HEK293T (cell line): ENCODE data around the gene CDK5RAP2.
"Not testable (repeated sequence)": the region's sequence is repeated elsewhere in the genome, so short reads cannot be mapped to it uniquely, and the experiment has no call there.

Experiments
- CTCF ChIA-PET: fragments of 350-600 bp; formaldehyde crosslinking; extraction: SDS; loops from one replicate; lab custom pipeline; 2021; ENCODE audit warnings: antibody characterized with exemption, inconsistent platforms; lab: Yijun Ruan, JAX
- POLR2A ChIA-PET: fragments of 350-600 bp; formaldehyde crosslinking; extraction: SDS; loops from one replicate; lab custom pipeline; 2020; ENCODE audit warnings: antibody characterized with exemption, inconsistent platforms; lab: Yijun Ruan, JAX
- DNase-seq: peaks from one replicate; pipeline ENCODE4 v3.0.0; 2012; ENCODE audit warnings: mixed read lengths; ENCODE audit errors: extremely low spot score
- ARNT ChIP-seq: fragments of 450-650 bp; IDR thresholded peaks from 2 replicates; pipeline ENCODE4 v1.6.1; 2017; ENCODE audit warnings: mild to moderate bottlenecking
- BHLHE40 ChIP-seq: fragments of 450-650 bp; IDR thresholded peaks from 2 replicates; pipeline ENCODE4 v1.6.1; 2016; ENCODE audit warnings: mild to moderate bottlenecking, moderate library complexity, borderline replicate concordance
- CTBP1 ChIP-seq: fragments of 450-650 bp; IDR thresholded peaks from 2 replicates; pipeline ENCODE4 v1.6.1; 2016; ENCODE audit warnings: borderline replicate concordance
- ELF4 ChIP-seq: fragments of 450-650 bp; IDR thresholded peaks from 2 replicates; pipeline ENCODE4 v1.6.1; 2017; ENCODE audit warnings: antibody characterized with exemption
- FOXA1 ChIP-seq: fragments of 450-650 bp; IDR thresholded peaks from 2 replicates; pipeline ENCODE4 v1.6.1; 2016; ENCODE audit warnings: mild to moderate bottlenecking
- FOXK2 ChIP-seq: fragments of 450-650 bp; IDR thresholded peaks from 2 replicates; pipeline ENCODE4 v1.6.1; 2016; ENCODE audit warnings: mild to moderate bottlenecking
- FOXM1 ChIP-seq: fragments of 450-650 bp; IDR thresholded peaks from 2 replicates; pipeline ENCODE4 v1.6.1; 2017; ENCODE audit warnings: mild to moderate bottlenecking, borderline replicate concordance
- HDGF ChIP-seq: fragments of 450-650 bp; IDR thresholded peaks from 2 replicates; pipeline ENCODE4 v1.6.1; 2017; ENCODE audit warnings: antibody characterized with exemption, borderline replicate concordance
- L3MBTL2 ChIP-seq: fragments of 450-650 bp; conservative IDR thresholded peaks from 2 replicates; pipeline ENCODE4 v1.6.1; 2016; ENCODE audit warnings: mild to moderate bottlenecking
- LEF1 ChIP-seq: fragments of 450-650 bp; IDR thresholded peaks from 2 replicates; pipeline ENCODE4 v1.6.1; 2017; ENCODE audit warnings: mild to moderate bottlenecking, borderline replicate concordance
- NFRKB ChIP-seq: fragments of 450-650 bp; IDR thresholded peaks from 2 replicates; pipeline ENCODE4 v1.6.1; 2016; ENCODE audit warnings: mild to moderate bottlenecking, moderate library complexity
- SP1 ChIP-seq: fragments of 450-650 bp; IDR thresholded peaks from 2 replicates; pipeline ENCODE4 v1.6.1; 2017
- SUZ12 ChIP-seq: fragments of 450-650 bp; IDR thresholded peaks from 2 replicates; pipeline ENCODE4 v1.6.1; 2016; ENCODE audit warnings: mild to moderate bottlenecking
- TARDBP ChIP-seq: fragments of 450-650 bp; IDR thresholded peaks from 2 replicates; pipeline ENCODE4 v1.6.1; 2016
- ZNF384 ChIP-seq: fragments of 450-650 bp; IDR thresholded peaks from 2 replicates; pipeline ENCODE4 v1.6.1; 2016
- TF ChIP-seq, protein P1 (sequence below): fragments of 450-650 bp; IDR thresholded peaks from 2 replicates; pipeline ENCODE4 v1.6.1; 2016

Gene CDK5RAP2

DNA sequence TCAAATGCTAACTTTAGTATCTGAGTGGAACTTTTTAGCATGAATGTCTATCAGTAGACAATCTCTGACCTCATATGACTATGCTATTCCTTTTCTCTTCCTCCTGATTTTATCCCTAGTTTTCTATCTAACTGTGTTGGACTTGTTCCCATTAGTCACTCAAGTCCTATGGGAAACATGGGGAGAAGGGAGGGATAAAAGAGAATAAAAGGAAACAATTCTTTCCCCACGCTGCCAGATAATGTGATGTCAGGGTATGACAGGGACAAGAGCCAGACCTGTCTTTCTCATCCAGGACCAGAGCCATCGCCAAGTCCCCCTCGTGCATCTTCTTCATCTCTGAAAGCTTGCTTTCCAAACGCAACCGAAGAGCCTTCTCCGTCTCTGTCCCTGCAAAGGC, 43.9 kb downstream of the CDK5RAP2 start:
- POLR2A ChIA-PET, result no interaction called here

DNA sequence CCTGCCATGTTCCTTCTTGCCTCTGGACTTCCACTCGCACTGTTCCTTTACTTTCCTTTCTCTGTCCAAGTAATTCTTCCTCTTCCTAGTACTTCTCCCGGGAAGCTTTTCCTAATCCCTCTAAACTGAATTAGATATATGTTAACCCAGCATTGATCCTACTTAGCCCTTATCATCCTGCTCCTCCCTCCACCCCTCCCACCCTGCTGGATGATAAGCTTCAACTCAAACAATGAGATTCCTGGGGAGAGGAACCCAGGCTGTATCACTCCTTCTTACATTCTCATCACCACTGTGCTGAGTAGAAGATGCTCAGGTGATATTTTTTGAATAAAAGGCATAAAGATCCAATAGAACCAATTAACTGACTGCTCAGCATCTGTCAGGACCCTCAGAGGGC, 45.7 kb downstream of the CDK5RAP2 start:
- POLR2A ChIA-PET, result no interaction called here
- no peak for DNase-seq
- CTCF ChIA-PET, result no interaction called here
- TF ChIP-seq FOXM1 (no peak), NFRKB (no peak), FOXK2 (no peak), BHLHE40 (no peak), L3MBTL2 (no peak), FOXA1 (no peak), SP1 (no peak), LEF1 (no peak), SUZ12 (no peak), CTBP1 (no peak), TARDBP (no peak), ZNF384 (no peak)
- TF ChIP-seq, protein P1, sequence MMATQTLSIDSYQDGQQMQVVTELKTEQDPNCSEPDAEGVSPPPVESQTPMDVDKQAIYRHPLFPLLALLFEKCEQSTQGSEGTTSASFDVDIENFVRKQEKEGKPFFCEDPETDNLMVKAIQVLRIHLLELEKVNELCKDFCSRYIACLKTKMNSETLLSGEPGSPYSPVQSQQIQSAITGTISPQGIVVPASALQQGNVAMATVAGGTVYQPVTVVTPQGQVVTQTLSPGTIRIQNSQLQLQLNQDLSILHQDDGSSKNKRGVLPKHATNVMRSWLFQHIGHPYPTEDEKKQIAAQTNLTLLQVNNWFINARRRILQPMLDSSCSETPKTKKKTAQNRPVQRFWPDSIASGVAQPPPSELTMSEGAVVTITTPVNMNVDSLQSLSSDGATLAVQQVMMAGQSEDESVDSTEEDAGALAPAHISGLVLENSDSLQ, result no peak

More for the DNA sequence above, 43.9 kb downstream of the CDK5RAP2 start:
- no peak for DNase-seq
- no peak for TF ChIP-seq ELF4
- TF ChIP-seq SP1, result no peak
- CTCF ChIA-PET, result no interaction called here

DNA sequence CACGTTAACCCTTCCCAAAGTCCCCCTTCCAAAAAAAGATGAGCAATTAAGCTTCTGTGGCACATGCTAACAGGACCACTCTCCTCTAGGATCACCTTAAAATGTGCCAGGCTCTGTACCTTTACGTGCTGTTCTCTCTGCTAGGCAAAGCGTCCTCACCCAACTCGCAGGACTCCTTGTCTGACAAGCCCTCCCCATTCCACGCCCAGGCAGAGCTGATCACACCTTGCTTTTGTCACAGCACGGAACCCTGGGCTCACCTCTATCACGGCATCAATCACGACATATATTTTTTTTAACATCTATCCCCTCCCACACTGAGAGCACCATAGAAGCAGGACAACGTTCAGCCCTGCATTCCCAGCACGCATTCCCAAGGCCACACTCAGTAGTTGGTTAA, 47.1 kb downstream of the CDK5RAP2 start:
- TF ChIP-seq HDGF (no peak), FOXK2 (no peak), L3MBTL2 (no peak), FOXA1 (no peak), BHLHE40 (no peak), FOXM1 (no peak), SUZ12 (no peak), ARNT (no peak), SP1 (no peak), ELF4 (no peak), NFRKB (no peak), TARDBP (no peak)
- POLR2A ChIA-PET, result no interaction called here
- CTCF ChIA-PET, result no interaction called here
- DNase-seq, result no peak

DNA sequence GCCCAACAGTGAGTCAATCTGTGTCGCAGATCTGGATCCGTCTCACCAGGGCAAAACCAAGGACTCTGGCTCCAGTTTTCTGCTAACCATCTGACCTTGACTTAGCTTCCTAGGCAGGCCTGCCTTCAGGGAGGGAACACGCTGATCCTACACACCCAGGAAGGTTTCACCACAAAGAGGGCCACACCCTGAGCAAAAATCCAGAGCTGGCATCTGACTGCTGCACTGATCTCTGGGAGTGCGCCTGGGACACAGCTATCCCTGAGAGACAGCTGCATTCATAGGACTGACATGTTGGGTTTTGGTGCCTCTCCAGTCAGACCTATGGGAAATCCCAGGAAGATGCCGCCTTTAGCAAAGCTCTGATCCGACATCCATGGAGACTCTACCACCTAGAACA, 47.5 kb downstream of the CDK5RAP2 start:
- TF ChIP-seq NFRKB, result no peak
- no peak for TF ChIP-seq LEF1
- no peak for TF ChIP-seq ELF4
- no peak for TF ChIP-seq ARNT
- TF ChIP-seq FOXA1, result no peak
- TF ChIP-seq ZNF384, result no peak
- TF ChIP-seq HDGF, result no peak
- no peak for TF ChIP-seq SP1
- TF ChIP-seq BHLHE40, result no peak
- TF ChIP-seq CTBP1, result no peak
- no peak for TF ChIP-seq FOXM1
- no peak for TF ChIP-seq TARDBP
- no peak for TF ChIP-seq SUZ12
- TF ChIP-seq, protein P1, result no peak
- no peak for TF ChIP-seq FOXK2
- DNase-seq, result no peak
- ChIA-PET POLR2A (no interaction called here), CTCF (interaction anchor here (0.6 kb wide), 1 partner anchor 11 kb away, joined by 3 read pairs; no protein-coding TSS in a partner anchor)

DNA sequence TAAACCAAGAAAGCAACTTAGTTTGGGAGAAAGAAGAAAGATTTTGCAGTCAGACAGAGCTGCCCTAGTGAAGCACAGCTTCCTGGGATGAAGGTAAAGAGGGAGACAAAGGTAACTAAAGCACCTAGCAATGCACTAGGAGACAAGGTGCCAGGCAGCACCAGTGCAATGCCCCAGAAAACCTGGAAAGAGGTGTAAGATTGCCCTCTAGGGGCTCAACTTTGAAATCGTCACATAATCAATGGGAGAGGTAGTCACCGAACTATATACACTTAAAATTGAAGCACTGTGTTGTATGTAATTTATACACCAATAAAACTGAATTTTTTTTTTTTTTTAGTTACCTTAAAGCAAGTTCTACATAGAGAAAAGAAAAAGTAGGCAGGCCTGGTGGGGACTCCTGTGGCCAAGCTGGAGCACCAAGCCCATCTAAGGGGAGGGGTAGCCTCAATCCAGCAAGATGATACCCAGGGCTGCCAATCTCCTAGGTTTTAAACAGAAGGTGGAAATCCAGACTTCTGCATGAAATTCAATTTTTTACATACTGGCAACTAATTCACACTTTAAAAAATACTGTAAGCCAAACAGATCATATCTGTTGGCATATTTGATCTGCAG, 48.2 kb downstream of the CDK5RAP2 start:
- no peak for TF ChIP-seq FOXA1
- TF ChIP-seq NFRKB, result no peak
- TF ChIP-seq SP1, result no peak
- TF ChIP-seq ELF4, result no peak
- TF ChIP-seq, protein P1, result no peak
- no peak for TF ChIP-seq L3MBTL2
- TF ChIP-seq ZNF384, result no peak
- no peak for TF ChIP-seq SUZ12
- TF ChIP-seq FOXM1, result no peak
- TF ChIP-seq LEF1, result no peak
- TF ChIP-seq BHLHE40, result no peak
- no peak for TF ChIP-seq HDGF
- TF ChIP-seq ARNT, result no peak
- no peak for TF ChIP-seq FOXK2
- no peak for TF ChIP-seq TARDBP
- TF ChIP-seq CTBP1, result no peak
- CTCF ChIA-PET, result interaction anchor here (0.6 to 1.4 kb wide), 3 partner anchors 11 to 57 kb away, joined by 3 to 4 read pairs (median 4); no protein-coding TSS in a partner anchor
- POLR2A ChIA-PET, result no interaction called here
- peak; percentile 44 for DNase-seq

DNA sequence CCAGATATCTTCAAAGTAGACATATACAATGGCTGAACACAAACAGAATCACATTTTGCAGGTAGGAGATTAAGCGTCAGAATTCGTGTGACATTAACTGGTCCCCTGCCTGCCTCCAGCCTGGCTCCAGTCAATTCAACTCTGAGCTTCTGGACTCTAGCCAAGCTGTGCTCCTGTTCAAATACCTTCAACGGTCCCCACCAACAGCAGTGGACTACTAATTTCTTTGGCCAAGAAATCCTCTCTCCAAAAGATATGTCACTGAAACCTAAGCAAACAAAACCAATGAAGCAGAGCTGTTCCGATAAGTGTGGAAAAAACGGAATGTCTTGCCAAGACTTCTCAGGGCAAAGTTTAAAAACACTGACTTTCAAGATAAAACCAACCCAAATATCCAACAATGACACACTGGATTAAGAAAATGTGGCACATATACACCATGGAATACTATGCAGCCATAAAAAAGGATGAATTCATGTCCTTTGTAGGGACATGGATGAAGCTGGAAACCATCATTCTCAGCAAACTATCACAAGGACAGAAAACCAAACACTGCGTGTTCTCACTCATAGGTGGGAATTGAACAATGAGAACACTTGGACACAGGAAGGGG, 49.6 kb downstream of the CDK5RAP2 start:
- CTCF ChIA-PET, result interaction anchor here (1.4 kb wide), 1 partner anchor 12 kb away, joined by 4 read pairs; no protein-coding TSS in a partner anchor
- POLR2A ChIA-PET, DNase-seq: not testable (repeated sequence)
